OCI-LY1 (cell line): ENCODE measurements around the gene RUFY3.

Experiments used
- H2AFZ ChIP-seq: fragments of 200-600 bp; sonication (generic), shearing (Covaris generic); 2 replicates; pipeline ENCODE4 v1.6.0; 2014; ENCODE audit warnings: antibody characterized with exemption, mild to moderate bottlenecking, low read length
- H3F3A ChIP-seq: fragments of 200-600 bp; sonication (generic), shearing (Covaris generic); 2 replicates; pipeline ENCODE4 v1.6.0; 2014; ENCODE audit warnings: mild to moderate bottlenecking, antibody characterized with exemption, low read length, moderate library complexity; ENCODE audit not compliant: insufficient read depth
- H3K27ac ChIP-seq: fragments of 200-600 bp; sonication (generic); 2 replicates; pipeline ENCODE4 v1.5.1; 2014; ENCODE audit warnings: low read length, mixed run types, mild to moderate bottlenecking, low read depth; ENCODE audit not compliant: poor library complexity, severe bottlenecking
- H3K27me3 ChIP-seq: fragments of 200-600 bp; sonication (generic); 2 replicates; pipeline ENCODE4 v1.6.0; 2014; ENCODE audit warnings: antibody characterized with exemption, mild to moderate bottlenecking, low read length, moderate library complexity; ENCODE audit not compliant: insufficient read depth
- H3K36me3 ChIP-seq: fragments of 200-600 bp; sonication (generic); 2 replicates; pipeline ENCODE4 v1.6.1; 2014; ENCODE audit warnings: mild to moderate bottlenecking, antibody characterized with exemption, low read length, moderate library complexity, mixed read lengths; ENCODE audit not compliant: insufficient read depth
- H3K4me1 ChIP-seq: fragments of 200-600 bp; sonication (generic); 2 replicates; pipeline ENCODE4 v1.5.1; 2014; ENCODE audit warnings: mild to moderate bottlenecking, low read length, moderate library complexity; ENCODE audit not compliant: insufficient read depth, severe bottlenecking
- H3K4me2 ChIP-seq: fragments of 200-600 bp; sonication (generic), shearing (Covaris generic); 2 replicates; pipeline ENCODE4 v1.6.1; 2014; ENCODE audit warnings: low read length
- H3K4me3 ChIP-seq: fragments of 200-600 bp; sonication (generic); 2 replicates; pipeline ENCODE4 v1.5.1; 2014; ENCODE audit warnings: low read length, low read depth, mild to moderate bottlenecking, mixed read lengths; ENCODE audit not compliant: poor library complexity, severe bottlenecking
- H3K79me2 ChIP-seq: fragments of 200-600 bp; shearing (Covaris generic); 2 replicates; pipeline ENCODE4 v1.6.1; 2016; ENCODE audit warnings: mixed run types, low read length, mixed read lengths; ENCODE audit not compliant: insufficient read depth
- H3K9ac ChIP-seq: fragments of 200-600 bp; sonication (generic), shearing (Covaris generic); 2 replicates; pipeline ENCODE4 v1.6.1; 2014; ENCODE audit warnings: mild to moderate bottlenecking, low read length, mixed read lengths
- H3K9me2 ChIP-seq: fragments of 200-600 bp; sonication (generic), shearing (Covaris generic); 2 replicates; pipeline ENCODE4 v1.6.1; 2014; ENCODE audit warnings: low read depth, mild to moderate bottlenecking, low read length, mixed read lengths
- H3K9me3 ChIP-seq: fragments of 200-600 bp; shearing (Covaris generic); 2 replicates; pipeline ENCODE4 v1.6.1; 2014; ENCODE audit warnings: low read length, mixed read lengths
- H4K20me1 ChIP-seq: fragments of 200-600 bp; sonication (generic), shearing (Covaris generic); 2 replicates; pipeline ENCODE4 v1.6.0; 2016; ENCODE audit warnings: mild to moderate bottlenecking, low read length; ENCODE audit not compliant: insufficient read depth
- EZH2 ChIP-seq: fragments of 200-600 bp; sonication (generic), shearing (Covaris generic); IDR thresholded peaks from 2 replicates; pipeline ENCODE4 v1.8.0; 2017; ENCODE audit warnings: borderline replicate concordance, mixed run types, mild to moderate bottlenecking, antibody characterized with exemption, low read length, moderate library complexity, mixed read lengths
- TF ChIP-seq, protein P1 (sequence below): fragments of 200-600 bp; sonication (generic), shearing (Covaris generic); IDR thresholded peaks from 2 replicates; pipeline ENCODE4 v1.5.1; 2017; ENCODE audit warnings: mild to moderate bottlenecking, antibody characterized with exemption, low read length, moderate library complexity, mixed read lengths

The RUFY3 gene, protein sequence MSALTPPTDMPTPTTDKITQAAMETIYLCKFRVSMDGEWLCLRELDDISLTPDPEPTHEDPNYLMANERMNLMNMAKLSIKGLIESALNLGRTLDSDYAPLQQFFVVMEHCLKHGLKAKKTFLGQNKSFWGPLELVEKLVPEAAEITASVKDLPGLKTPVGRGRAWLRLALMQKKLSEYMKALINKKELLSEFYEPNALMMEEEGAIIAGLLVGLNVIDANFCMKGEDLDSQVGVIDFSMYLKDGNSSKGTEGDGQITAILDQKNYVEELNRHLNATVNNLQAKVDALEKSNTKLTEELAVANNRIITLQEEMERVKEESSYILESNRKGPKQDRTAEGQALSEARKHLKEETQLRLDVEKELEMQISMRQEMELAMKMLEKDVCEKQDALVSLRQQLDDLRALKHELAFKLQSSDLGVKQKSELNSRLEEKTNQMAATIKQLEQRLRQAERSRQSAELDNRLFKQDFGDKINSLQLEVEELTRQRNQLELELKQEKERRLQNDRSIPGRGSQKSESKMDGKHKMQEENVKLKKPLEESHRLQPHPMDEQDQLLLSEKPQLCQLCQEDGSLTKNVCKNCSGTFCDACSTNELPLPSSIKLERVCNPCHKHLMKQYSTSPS

DNA sequence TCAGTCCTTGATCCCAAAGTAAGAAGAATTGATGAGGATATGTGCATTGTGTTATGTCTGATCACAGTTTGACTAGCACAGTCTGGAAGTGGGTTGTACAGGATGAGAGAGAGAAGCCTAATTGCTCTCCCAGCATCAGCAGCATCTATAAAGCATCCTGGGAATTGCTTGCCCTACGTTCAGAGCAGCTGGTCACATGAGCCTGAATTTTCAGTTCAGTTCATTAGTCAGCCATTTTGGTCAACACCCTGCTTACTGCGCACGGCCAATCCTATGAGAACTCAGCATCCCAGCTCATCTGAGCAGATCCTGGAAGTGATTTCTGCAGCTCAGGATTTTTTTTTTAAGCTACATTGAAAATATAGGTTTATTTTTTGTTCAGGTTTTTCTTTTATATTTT lies at the start of gene RUFY3:
Gene RUFY3 (plus strand): TSS at position 218 of the 400 bp plus-strand sequence. CDS start 610 bp downstream, outside the sequence.
- Histone ChIP-seq H3K9me3 (no peaks in the 10 kb centered on the region), H3K4me2 (peak within 1 kb of the TSS; percentile 82), H3F3A (no peaks in the 10 kb centered on the region), H3K9ac (peak within 1 kb of the TSS; percentile 29), H3K27me3 (no peaks in the 10 kb centered on the region), H3K79me2 (peaks cover 61% of the 10 kb centered on the region), H3K27ac (peak within 1 kb of the TSS; percentile 53), H4K20me1 (no peaks in the 10 kb centered on the region), H3K36me3 (0 out of 2 replicates have a peak, but pooled peaks cover 3% of the 10 kb centered on the region), H3K4me3 (peak within 1 kb of the TSS; percentile 39), H3K9me2 (no peaks in the 10 kb centered on the region), H2AFZ (no peak within 1 kb of the TSS), H3K4me1 (peaks cover 37% of the 10 kb centered on the region)
- TF ChIP-seq EZH2: no peak
- TF ChIP-seq, protein P1, sequence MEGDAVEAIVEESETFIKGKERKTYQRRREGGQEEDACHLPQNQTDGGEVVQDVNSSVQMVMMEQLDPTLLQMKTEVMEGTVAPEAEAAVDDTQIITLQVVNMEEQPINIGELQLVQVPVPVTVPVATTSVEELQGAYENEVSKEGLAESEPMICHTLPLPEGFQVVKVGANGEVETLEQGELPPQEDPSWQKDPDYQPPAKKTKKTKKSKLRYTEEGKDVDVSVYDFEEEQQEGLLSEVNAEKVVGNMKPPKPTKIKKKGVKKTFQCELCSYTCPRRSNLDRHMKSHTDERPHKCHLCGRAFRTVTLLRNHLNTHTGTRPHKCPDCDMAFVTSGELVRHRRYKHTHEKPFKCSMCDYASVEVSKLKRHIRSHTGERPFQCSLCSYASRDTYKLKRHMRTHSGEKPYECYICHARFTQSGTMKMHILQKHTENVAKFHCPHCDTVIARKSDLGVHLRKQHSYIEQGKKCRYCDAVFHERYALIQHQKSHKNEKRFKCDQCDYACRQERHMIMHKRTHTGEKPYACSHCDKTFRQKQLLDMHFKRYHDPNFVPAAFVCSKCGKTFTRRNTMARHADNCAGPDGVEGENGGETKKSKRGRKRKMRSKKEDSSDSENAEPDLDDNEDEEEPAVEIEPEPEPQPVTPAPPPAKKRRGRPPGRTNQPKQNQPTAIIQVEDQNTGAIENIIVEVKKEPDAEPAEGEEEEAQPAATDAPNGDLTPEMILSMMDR: no peak

DNA sequence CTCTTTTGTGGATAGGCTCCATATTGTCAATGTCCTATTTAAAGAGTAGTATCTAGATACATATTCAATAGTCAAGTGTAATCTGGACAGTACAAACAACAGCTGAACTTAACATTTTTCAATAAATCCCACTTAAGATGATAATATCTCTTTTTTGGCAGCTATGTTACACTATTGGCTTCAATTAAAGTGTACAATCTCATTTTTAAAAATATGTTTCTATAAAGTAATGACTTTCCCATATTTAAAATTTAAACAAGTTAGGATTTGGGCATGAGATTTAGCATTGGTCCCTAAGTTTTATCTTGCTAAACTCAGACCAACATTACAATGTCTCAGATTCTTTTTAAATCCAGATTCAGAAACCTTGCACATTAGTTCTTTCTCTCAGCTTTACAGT lies 47.6 kb upstream of the RUFY3 start:
- no peaks in the 10 kb centered on the region for H3K27me3 ChIP-seq
- H3K36me3 ChIP-seq: no peaks in the 10 kb centered on the region
- no peaks in the 10 kb centered on the region for H4K20me1 ChIP-seq
- TF ChIP-seq, protein P1: no peak
- TF ChIP-seq EZH2: no peak
- H3K9ac ChIP-seq: peak overlapping the region; percentile 70
- H3F3A ChIP-seq: peaks cover 3% of the 10 kb centered on the region; the same call in 1 of the 2 replicates
- no peaks in the 10 kb centered on the region for H3K9me2 ChIP-seq
- no peak overlapping the region for H2AFZ ChIP-seq
- no peaks in the 10 kb centered on the region for H3K79me2 ChIP-seq
- H3K4me2 ChIP-seq: peak overlapping the region; percentile 79
- H3K9me3 ChIP-seq: no peaks in the 10 kb centered on the region
- peak overlapping the region; percentile 96 for H3K27ac ChIP-seq
- peaks cover 99% of the 10 kb centered on the region for H3K4me1 ChIP-seq
- H3K4me3 ChIP-seq: no peak overlapping the region

DNA sequence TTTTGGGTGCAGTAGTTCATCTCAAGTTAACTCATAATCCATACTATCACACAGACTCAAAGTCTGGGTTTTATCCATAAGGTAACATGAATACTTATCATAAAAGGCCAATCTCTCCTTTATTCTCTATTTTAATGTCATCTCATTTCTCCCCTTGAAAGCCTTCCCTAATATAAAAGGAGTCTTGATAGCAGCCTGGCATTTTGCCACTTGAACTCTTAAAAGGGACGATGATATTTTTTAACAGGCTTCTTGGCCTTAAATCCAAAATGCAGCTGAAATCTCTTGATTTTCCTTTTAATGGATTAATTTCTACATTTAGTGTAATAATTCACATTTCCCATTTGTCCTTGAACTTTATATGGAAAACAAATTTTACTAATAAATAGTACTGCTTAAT lies 47.0 kb upstream of the RUFY3 start:
- H3K36me3 ChIP-seq: no peaks in the 10 kb centered on the region
- H3K79me2 ChIP-seq: no peaks in the 10 kb centered on the region
- no peaks in the 10 kb centered on the region for H3K9me3 ChIP-seq
- H3K9ac ChIP-seq: peak overlapping the region; percentile 70
- no peak for TF ChIP-seq EZH2
- TF ChIP-seq, protein P1: no peak
- peaks cover 3% of the 10 kb centered on the region; the same call in 1 of the 2 replicates for H3F3A ChIP-seq
- H3K27ac ChIP-seq: peak overlapping the region; percentile 96
- H3K4me1 ChIP-seq: peaks cover 99% of the 10 kb centered on the region
- H3K27me3 ChIP-seq: no peaks in the 10 kb centered on the region
- H3K4me3 ChIP-seq: no peak overlapping the region
- H4K20me1 ChIP-seq: no peaks in the 10 kb centered on the region
- H3K9me2 ChIP-seq: no peaks in the 10 kb centered on the region
- no peak overlapping the region for H2AFZ ChIP-seq
- peak overlapping the region; percentile 79 for H3K4me2 ChIP-seq
